GM12875 (cell line): ENCODE data around the gene TSPAN4.

ENCODE experiments used
- H3K4me3 ChIP-seq: one replicate; pipeline ENCODE4 v1.5.1; 2011; ENCODE audit warnings: low read depth, low read length, control low read depth
- CTCF ChIP-seq: IDR thresholded peaks from 2 replicates; pipeline ENCODE4 v1.5.1; 2011; ENCODE audit warnings: low read depth, mild to moderate bottlenecking, control low read depth, inconsistent platforms, low read length, moderate library complexity, borderline replicate concordance; ENCODE audit not compliant: insufficient read depth

The TSPAN4 gene

DNA sequence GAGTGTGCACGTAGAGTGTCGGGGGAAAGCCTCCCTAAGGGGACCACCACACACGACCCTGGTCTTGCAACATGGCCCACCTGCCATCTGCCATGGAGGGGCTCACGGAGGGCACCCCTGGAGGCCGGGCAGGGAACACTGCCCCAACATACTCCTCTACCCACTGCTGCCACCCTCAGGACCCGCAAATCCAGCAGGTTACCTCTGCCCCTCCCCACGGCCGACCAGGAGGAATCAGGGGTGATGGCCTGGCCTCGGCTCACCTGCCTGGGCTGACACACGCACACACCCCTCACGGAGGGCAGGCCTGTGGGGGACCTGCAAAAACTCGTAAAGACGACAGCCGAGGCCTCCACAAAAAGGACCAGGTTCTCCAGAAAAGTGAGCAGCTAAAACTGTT, 37.8 kb downstream of the TSPAN4 start:
- H3K4me3 ChIP-seq, result no peak overlapping the region
- no peak for TF ChIP-seq CTCF

DNA sequence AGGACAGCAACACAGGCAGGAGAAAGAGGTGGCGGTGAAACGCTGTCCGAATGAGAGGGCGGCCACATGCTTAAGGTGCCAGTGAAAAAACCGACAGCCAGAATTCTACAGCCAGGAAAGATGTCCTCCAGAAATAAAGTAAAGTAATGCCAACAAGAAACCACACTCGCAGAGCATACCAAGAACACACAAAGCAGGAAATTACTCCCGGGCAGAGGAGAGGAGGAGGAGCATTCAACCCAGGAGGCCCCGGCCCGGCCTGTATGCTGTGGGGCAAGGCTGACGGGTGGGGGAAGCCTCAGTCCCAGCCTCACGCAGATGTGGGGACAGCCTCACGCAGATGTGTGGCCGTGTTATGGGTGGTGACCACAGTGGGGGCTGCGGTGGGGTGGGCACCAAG, 39.9 kb downstream of the TSPAN4 start:
- no peak overlapping the region for H3K4me3 ChIP-seq
- TF ChIP-seq CTCF, result no peak

GRCh38 chr11:883527-883926, 40.9 kb downstream of the TSPAN4 start:
- no peak for TF ChIP-seq CTCF
- H3K4me3 ChIP-seq, result no peak overlapping the region

DNA sequence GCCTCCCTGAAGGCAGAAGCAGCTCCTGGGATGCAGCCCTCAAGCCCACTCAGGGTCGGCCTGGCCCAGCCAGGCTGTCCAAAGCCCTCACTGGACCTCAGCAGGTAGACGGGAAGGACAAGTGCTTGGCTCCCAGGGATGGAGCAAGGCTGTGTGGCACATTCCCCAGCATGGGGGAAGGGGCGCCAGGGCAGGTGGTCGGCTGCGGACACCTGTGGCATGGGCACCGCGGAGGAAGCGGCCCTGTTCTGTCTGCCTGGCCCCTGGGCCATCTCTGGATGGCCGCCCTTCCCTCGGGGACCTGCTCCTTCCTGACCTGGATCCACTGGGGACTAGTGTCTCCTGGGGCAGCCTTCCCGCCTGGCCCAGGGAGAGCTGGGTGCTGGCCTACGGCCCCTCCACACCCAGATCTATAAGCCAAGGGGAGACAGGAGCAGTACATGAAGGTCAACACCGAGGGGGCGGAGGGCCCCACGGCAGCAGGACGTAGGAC, 42.0 kb downstream of the TSPAN4 start:
- H3K4me3 ChIP-seq, result no peak overlapping the region
- TF ChIP-seq CTCF, result no peak

GRCh38 chr11:886568-886967, 43.9 kb downstream of the TSPAN4 start:
- no peak overlapping the region for H3K4me3 ChIP-seq
- TF ChIP-seq CTCF, result no peak

GRCh38 chr11:887589-887988, 44.9 kb downstream of the TSPAN4 start:
- no peak overlapping the region for H3K4me3 ChIP-seq
- TF ChIP-seq CTCF, result no peak

DNA sequence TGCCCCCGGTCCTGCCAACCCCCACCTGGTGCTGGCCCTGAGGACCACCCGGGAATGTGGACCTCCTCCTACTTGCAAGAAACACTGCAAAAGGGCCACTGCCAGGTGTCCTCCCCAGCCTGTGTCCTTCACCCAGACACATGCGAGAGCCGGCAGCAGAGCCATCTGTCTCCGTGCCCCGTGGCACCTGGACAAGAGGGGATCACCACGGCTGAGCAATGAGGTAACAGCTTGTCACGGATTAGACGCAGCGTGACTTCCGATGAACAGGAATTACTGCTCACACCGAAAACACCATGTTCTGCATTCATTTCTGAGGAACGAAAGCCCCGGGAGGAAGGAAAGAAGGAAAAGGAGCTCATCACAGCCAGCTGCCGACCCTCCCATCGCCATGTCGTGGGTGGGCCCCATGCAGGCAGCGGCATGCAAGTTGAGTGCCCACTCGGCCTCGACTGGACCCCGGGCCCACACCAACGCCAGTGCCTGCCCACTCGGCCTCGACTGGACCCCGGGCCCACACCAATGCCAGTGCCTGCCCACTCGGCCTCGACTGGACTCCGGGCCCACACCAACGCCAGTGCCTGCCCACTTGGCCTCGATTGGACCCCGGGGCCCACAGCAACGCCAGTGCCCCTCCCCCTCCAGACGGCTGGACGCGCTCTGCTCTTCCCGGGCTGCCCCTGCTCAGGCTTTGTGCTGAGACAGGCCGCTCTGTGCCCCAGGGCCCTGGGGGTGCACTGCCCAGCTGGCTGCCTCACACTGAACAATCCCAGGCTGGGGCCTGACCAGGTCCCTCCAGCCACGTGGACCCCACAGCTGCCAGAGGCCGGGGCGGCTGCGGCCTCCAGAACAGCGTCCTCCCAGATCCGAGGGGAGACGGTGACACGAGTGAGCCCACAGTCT, 45.9 kb downstream of the TSPAN4 start:
- no peak overlapping the region for H3K4me3 ChIP-seq
- TF ChIP-seq CTCF, result no peak
